Right lung (tissue), 5 donors: Measurements from ENCODE around the gene TBXAS1. TPM values are rescaled to one million over a fixed set of nuclear protein-coding genes. Genes with fewer than 3 reads are reported as not detected.
A peak's percentile ranks its signal among the peaks of the same experiment; 100 is the strongest.
"Not testable (repeated sequence)": the region's sequence is repeated elsewhere in the genome, so short reads cannot be mapped to it uniquely, and the experiment has no call there.

Experiments
- DNase-seq, 2 donors: peaks; one replicate each; pipeline ENCODE4 v3.0.0-alpha.2; 2013
- polyA plus RNA-seq, 5 donors: library from polyadenylated mRNA; unstranded; fragments of 120-200 nt; gene quantifications; one replicate each; pipeline versions ENCODE4 v1.2.1 to v1.2.3, GENCODE V29; 2013; ENCODE audit warnings: inconsistent platforms in 1 of 5, low replicate concordance in 1 of 5; ENCODE audit not compliant: insufficient read length in 5 of 5, insufficient read depth in 1 of 5

Gene TBXAS1
- polyA plus RNA-seq, 5 donors: 6.9 to 9.8 (median 9.0) TPM

- DNase-seq: no peak
Measured at GRCh38 chr7:139889186-139889871, 60.3 kb downstream of the TBXAS1 start.

DNA sequence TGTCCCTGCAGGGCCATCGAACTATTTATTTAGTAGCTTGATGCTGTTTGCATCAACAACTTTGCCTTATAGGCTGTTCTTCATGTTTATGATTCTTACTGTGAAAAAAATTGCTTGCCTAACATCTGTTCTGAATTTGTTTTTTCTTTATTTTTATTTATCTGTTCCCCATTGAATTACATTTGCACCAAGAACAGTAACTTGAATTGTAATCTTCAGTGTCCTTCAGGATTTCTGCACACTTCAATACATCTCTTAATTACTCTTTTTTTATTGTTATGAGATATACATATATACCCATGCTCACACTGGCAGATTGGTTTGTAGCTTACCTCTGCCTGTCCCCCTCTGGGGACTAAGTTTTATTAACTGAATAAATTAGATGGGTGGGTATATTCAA, 64.4 kb downstream of the TBXAS1 start:
- no peak for DNase-seq

DNA sequence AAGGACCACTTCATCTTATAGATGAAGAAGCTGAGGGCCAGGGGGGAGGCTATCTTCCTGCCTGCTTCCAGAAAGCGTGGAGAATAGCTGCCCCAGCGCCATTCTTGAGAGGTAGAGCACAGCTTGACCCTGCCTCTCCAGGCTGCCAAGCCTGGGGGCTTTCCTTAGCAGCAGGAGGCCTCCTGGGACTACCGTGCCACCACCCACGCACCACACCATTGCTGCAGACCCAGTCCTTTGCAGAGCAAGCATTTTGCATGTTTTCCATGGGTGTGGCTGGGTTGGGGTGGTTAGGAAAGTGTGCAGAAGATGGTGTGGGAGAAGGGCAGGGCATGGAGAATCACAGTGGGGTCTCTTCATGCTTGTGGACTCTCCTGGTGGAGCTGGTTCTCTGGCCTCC, 64.9 kb downstream of the TBXAS1 start:
- no peak for DNase-seq

DNA sequence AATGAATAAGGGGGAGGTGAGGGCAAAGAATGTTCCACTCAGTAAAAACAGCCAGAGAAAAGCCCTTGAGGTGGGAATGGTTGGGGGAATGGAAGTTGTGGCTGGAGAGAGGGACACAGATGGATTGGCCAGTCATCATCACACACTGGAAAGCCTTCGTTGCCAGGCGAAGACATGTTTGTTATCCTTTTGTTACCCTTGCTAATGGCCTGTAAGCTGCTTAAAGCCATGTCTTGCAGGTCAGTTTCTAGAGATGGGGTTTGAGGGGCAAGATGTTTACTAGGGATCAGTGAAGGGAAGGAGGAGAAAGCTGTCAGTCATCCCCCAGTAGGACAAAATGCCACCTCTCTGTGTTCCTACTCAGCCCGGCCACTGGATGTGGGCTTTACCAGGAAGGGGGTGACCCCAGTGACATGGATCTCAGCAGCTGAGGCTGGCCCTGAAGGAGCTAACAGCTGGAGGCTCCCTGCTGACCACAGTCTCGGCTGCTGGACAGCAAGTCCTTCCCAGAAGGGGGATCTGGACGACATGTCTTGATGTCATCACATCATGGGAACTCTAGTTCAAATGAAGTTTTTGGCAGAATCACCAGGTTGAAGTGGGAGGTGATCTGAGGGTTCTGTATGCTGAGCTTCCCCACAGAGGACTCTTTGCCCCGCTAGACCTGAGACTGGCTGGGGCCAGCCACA, 66.2 kb downstream of the TBXAS1 start:
- DNase-seq: no peak

GRCh38 chr7:139896288-139896687, 67.2 kb downstream of the TBXAS1 start:
- no peak for DNase-seq

GRCh38 chr7:139896831-139897230, 67.8 kb downstream of the TBXAS1 start:
- DNase-seq: no peak

- DNase-seq: no peak
Measured at GRCh38 chr7:139897422-139898090, 68.5 kb downstream of the TBXAS1 start.

DNA sequence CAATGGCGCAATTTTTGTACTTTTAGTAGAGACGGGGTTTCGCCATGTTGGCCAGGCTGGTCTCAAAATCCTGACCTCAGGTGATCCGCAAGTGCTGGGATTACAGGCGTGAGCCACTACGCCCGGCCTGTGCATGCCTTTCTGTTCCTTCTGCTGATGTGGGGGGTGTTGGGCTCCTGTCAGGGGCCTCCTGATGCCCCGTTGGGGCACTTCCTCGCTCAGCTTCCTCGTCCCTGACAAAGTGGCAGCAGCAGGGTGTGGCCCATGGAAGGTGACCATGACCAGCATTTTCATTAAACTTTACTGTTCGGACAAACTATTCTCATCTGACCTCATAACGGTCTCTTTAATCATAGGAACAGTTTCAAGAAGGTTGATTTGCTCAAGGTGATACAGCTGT, 69.4 kb downstream of the TBXAS1 start:
- DNase-seq: no peak

DNA sequence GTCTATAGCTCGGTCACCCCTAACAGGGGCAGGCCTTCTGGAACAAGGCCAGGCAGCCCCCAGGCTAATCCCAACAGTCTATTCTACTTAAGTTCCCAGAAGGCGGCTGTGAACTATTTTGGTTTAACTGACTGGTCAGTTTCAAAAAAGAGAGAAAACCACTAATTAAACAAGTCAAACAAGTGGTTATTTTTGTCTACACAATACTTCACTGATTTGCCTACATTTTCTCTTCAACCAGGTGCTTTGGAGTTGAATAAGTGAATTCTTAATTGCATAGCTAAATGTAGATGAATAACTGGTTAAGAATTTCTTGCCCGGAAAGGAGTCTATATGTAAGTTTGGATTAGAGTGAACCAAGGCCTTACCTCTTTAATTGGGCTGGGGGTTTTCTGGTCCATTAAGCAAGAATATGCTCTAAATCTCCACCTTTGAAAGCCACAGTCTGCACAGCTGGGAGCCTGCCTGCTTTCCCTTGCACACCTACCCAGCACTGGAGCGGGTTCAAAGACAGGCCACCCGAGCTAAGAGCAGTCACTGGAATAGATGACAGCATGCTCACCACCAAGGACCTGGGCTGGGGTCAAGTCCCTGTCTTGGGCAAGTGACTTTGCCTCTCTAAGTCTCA, 70.4 kb downstream of the TBXAS1 start:
- no peak for DNase-seq

DNA sequence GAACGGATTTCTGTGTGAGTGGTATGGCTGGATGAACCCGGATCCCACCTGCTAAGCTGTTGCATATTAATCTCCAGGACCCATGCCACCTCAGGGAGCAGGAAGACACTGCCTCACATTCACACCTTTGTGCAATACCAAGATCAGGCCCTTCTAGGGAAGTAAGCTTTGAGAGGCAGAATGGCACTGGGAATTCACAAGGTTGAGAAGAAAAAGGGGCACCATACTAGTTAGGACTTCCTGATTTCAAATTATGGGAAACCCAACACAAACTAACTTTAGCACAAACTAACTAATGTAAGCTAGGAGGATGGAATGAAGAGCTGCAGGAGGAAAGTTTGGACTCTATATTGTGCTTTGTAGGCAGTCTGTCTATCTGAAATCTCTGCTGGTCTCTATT, 71.3 kb downstream of the TBXAS1 start:
- DNase-seq: no peak

DNA sequence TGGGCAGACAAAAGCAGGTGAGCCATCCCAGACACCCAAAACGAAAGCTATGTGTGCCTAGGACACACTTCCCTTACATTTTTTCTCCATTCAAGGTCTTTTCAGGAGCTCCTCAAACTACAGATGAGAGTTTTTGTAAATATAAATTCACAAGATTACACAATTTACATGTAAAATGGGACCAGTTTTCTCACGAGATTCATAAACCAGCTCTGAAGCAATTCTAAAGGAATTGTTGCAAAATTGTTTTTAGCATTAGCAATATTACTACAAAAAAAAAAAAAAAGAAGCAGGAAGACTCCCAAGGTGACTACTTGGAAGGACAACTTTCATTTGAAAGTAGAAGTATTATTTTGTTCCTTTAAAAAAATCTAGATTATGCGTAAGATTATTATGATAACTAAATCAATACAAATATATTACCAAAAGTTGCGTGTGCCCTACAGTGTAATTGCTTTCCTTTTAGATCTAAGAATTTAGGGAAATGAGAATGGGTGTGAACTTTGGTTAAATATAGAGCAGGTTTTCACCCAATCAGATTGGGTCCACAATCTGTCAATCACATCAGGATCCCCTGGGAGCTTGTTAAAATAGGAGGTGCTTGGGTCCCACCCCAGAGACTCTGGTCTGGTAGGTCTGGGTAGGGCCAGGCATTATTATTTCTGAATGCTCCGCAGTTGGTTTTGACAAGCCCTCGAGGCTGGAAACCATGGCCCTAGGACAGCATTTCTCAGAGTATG, 72.2 kb downstream of the TBXAS1 start:
- no peak for DNase-seq

DNA sequence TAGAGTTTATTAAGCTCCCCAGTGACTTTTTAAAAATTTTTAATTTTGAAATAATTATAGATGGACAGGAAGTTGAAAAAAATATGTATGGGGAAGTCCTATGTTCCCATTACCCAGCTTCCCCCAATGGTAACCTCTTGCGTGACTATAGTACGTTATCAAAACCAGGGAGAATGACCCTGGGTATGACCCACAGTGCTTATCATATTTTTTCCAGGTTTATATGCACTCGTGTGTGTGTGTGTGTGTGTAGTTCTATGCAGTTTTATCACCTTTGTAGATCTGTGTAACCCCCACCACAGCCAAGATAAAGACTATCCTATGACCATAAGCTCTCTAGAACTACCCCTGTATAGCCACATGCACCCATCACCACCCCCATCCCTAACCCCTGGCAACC, 72.8 kb downstream of the TBXAS1 start:
- DNase-seq: no peak

- no peak for DNase-seq
Measured at GRCh38 chr7:139902436-139903102, 73.5 kb downstream of the TBXAS1 start.

DNA sequence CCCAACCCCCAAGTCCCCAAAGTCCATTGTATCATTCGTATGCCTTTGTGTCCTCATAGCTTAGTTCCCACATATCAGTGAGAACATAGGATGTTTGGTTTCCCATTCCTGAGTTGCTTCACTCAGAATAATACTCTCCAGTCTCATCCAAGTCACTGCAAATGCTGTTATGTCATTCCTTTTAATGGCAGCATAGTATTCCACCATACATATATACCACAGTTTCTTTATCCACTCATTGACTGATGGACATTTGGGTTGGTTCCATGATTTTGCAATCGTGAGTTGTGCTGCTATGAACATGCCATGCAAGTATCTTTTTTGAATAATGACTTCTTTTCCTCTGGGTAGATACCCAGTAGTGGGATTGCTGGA, 74.0 kb downstream of the TBXAS1 start:
- not testable (repeated sequence) for DNase-seq

- DNase-seq: no peak
Measured at GRCh38 chr7:139906879-139907278, 77.8 kb downstream of the TBXAS1 start.

- no peak for DNase-seq
Measured at GRCh38 chr7:139908792-139909191, 79.7 kb downstream of the TBXAS1 start.

GRCh38 chr7:139909379-139910050, 80.5 kb downstream of the TBXAS1 start:
- DNase-seq: peak; percentile 24 to 40

DNA sequence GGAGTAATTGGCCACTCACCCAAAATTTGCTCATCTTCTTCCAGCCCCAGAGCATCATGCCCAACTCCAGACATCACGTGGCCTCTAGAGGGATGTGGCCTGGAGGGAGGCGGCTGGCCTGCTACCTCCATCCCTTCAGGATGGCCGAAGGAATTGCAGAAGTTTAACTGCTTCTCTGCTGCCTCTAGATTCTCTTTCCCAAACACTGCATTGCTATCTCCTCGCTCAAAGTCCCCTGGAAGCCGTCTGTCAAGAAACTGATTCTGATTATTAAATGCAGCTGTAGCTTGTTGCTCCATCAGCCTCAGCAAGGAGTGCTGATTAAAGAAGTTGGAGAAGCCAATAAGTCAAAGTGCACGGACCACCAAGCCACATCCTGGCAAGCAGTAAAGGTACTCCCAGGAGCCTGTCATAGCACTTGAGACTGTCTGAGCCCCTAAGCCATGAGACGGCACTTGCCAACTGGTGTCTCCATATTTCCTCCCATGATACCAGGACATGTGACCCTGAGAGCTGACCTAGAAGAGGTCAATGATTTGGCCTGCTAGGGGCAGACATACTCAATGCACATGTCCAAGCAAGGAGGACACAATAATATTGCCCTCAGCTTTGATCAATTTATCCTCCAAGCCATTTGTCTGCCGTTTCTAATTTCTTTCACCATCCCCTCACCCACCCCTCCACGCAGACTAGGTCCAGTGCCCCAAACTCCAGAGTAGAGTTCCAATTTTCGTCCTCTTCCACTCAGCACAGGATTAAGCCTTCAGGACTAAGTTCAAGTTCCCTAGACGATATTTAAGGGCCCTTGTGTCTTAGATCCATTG, 84.2 kb downstream of the TBXAS1 start:
- no peak for DNase-seq

DNA sequence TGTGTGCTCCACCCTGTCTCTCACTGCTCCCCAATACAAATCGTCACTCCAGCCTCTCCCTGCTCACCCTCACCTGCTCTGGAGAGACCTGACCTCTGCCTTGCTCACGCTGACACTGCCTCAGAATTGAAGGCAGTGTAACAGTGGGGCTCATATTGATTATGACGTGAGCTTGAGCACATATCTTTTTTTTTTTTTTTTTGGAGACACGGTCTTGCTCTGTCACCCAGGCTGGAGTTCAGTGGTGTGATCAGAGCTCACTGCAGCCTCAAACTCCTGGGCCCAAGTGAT, 84.7 kb downstream of the TBXAS1 start:
- no peak for DNase-seq
